GM12878 (cell line): ENCODE results near the gene PFKM. TPM values are rescaled to one million over a fixed set of nuclear protein-coding genes. Genes with fewer than 3 reads are reported as not detected.

ENCODE experiments used
- ATAC-seq: fragments of 200-7000 bp; cut with Tn5 transposase; 3 replicates; pipeline ENCODE4 v1.9.1; 2020; ENCODE audit warnings: mild to moderate bottlenecking, moderate library complexity
- BruUV-seq: library from RNA; stranded (reverse); fragments of 400-500 nt; replicated peaks from 2 replicates; lab custom pipeline; 2021; lab: Mats Ljungman, UMichigan
- CTCF ChIA-PET: fragments of 300-600 bp; sonication (Branson Sonifier 250); formaldehyde crosslinking; extraction: SDS; loops from one replicate; lab custom pipeline; 2021; ENCODE audit warnings: inconsistent platforms; lab: Yijun Ruan, JAX
- POLR2A ChIA-PET: fragments of 350-600 bp; formaldehyde crosslinking; extraction: SDS; loops from one replicate; lab custom pipeline; 2021; ENCODE audit warnings: inconsistent platforms; lab: Charles Lee
- RAD21 ChIA-PET: fragments of 300-600 bp; sonication (Branson Sonifier 250); formaldehyde crosslinking; loops from one replicate; lab custom pipeline; 2023; ENCODE audit warnings: antibody characterized with exemption; ENCODE audit not compliant: unreplicated experiment; lab: Charles Lee
- SMC1A ChIA-PET: fragments of 300-600 bp; sonication (Branson Sonifier 250); formaldehyde crosslinking; loops from one replicate; lab custom pipeline; 2023; ENCODE audit not compliant: unreplicated experiment, uncharacterized antibody; lab: Charles Lee
- DNase-seq: peaks from one replicate; pipeline ENCODE4 v3.0.0-alpha.2; 2011; ENCODE audit warnings: low read depth, low spot score
- FAIRE-seq: peaks from 3 replicates; lab custom pipeline; 2011; peaks lifted over from hg19 to GRCh38; lab: Jason Lieb, UNC
- H2AFZ ChIP-seq: 2 replicates; pipeline ENCODE4 v1.6.0; 2011; ENCODE audit warnings: low read depth, low read length, control low read depth; ENCODE audit not compliant: control insufficient read depth
- H3K27ac ChIP-seq: 2 replicates; pipeline ENCODE4 v1.5.1; 2011; ENCODE audit warnings: control low read depth; ENCODE audit not compliant: control insufficient read depth, insufficient read depth
- H3K27me3 ChIP-seq, 2 experiments: replicated peaks in 1 of 2; 2 replicates each; pipeline versions ENCODE4 v1.6.0 to v1.6.1; 2011; ENCODE audit warnings: low read length in 1 of 2; ENCODE audit not compliant: control insufficient read depth in 2 of 2, insufficient read depth in 2 of 2
- H3K36me3 ChIP-seq, 2 experiments: 2 replicates each; pipeline ENCODE4 v1.5.1; 2011; ENCODE audit warnings: low read length in 1 of 2; ENCODE audit not compliant: control insufficient read depth in 2 of 2, insufficient read depth in 2 of 2
- H3K4me1 ChIP-seq: 2 replicates; pipeline ENCODE4 v1.6.1; 2011; ENCODE audit warnings: mild to moderate bottlenecking, low read length, moderate library complexity, mixed read lengths; ENCODE audit not compliant: control insufficient read depth, insufficient read depth
- H3K4me2 ChIP-seq: 2 replicates; pipeline ENCODE4 v1.6.0; 2011; ENCODE audit warnings: control low read depth; ENCODE audit not compliant: control insufficient read depth, insufficient read depth
- H3K4me3 ChIP-seq: fragments of 200-600 bp; sonication (generic); 2 replicates; pipeline ENCODE4 v1.5.1; 2016
- H3K79me2 ChIP-seq: 2 replicates; pipeline ENCODE4 v1.6.0; 2011; ENCODE audit warnings: low read length; ENCODE audit not compliant: control insufficient read depth, insufficient read depth
- H3K9ac ChIP-seq: 2 replicates; pipeline ENCODE4 v1.8.0; 2011; ENCODE audit warnings: low read length, control low read depth, mixed read lengths; ENCODE audit not compliant: control insufficient read depth, insufficient read depth
- H3K9me3 ChIP-seq: replicated peaks from 3 replicates; pipeline ENCODE4 v1.5.1; 2011; ENCODE audit warnings: mild to moderate bottlenecking, low read length; ENCODE audit not compliant: control insufficient read depth, insufficient read depth
- H4K20me1 ChIP-seq: 2 replicates; pipeline ENCODE4 v1.6.0; 2011; ENCODE audit not compliant: control insufficient read depth, insufficient read depth
- ATF7 ChIP-seq: fragments of 450-650 bp; IDR thresholded peaks from 2 replicates; pipeline ENCODE4 v1.6.1; 2016; ENCODE audit warnings: low read depth, mild to moderate bottlenecking
- BACH1 ChIP-seq: fragments of 450-650 bp; IDR thresholded peaks from 2 replicates; pipeline ENCODE4 v1.6.1; 2017; ENCODE audit warnings: mild to moderate bottlenecking, borderline replicate concordance
- CBFB ChIP-seq: IDR thresholded peaks from 2 replicates; pipeline ENCODE4 v1.6.1; 2016; ENCODE audit warnings: antibody characterized with exemption, low read depth
- CREB1 ChIP-seq: IDR thresholded peaks from 2 replicates; pipeline ENCODE4 v1.6.1; 2012; ENCODE audit warnings: low read depth, mild to moderate bottlenecking, inconsistent platforms
- ETV6 ChIP-seq, 2 experiments: fragments of 450-650 bp in 1 of 2; IDR thresholded peaks in 1 of 2; conservative IDR thresholded peaks in 1 of 2; 2 replicates each; pipeline ENCODE4 v1.6.1; 2014; ENCODE audit warnings: antibody characterized with exemption in 1 of 2, borderline replicate concordance in 1 of 2, low read depth in 1 of 2, mild to moderate bottlenecking in 1 of 2, moderate library complexity in 1 of 2
- MEF2B ChIP-seq: fragments of 450-650 bp; IDR thresholded peaks from 2 replicates; pipeline ENCODE4 v1.6.1; 2018; ENCODE audit warnings: mild to moderate bottlenecking, moderate library complexity; ENCODE audit not compliant: partially characterized antibody, poor library complexity, severe bottlenecking
- MYB ChIP-seq: fragments of 150-350 bp; IDR thresholded peaks from 2 replicates; pipeline ENCODE4 v1.6.1; 2014; ENCODE audit warnings: mild to moderate bottlenecking, low read depth, low read length, borderline replicate concordance
- POLR2AphosphoS5 ChIP-seq: IDR thresholded peaks from 2 replicates; pipeline ENCODE4 v1.6.1; 2011; ENCODE audit warnings: mild to moderate bottlenecking, low read length, inconsistent platforms
- SMAD1 ChIP-seq: fragments of 450-650 bp; IDR thresholded peaks from 2 replicates; pipeline ENCODE4 v1.6.1; 2018; ENCODE audit warnings: mild to moderate bottlenecking, low read depth; ENCODE audit not compliant: partially characterized antibody
- YY1 ChIP-seq: IDR thresholded peaks from 2 replicates; pipeline ENCODE4 v1.6.1; 2011; ENCODE audit warnings: low read depth, mild to moderate bottlenecking, low read length
- ZNF274 ChIP-seq: IDR thresholded peaks from one replicate; pipeline ENCODE4 v1.8.0; 2011; ENCODE audit not compliant: insufficient read length, insufficient read depth
- WGBS: methylation state at CpG from one replicate; pipeline ENCODE4 v1.1.6; 2016; ENCODE audit warnings: low lambda C conversion rate; ENCODE audit not compliant: insufficient replicate concordance, insufficient coverage; ENCODE audit errors: missing lambda C conversion rate; 5-methylcytosine and 5-hydroxymethylcytosine counted together
- in situ Hi-C: fragments of 300-500 bp; cut with MboI; formaldehyde crosslinking; loops from 9 replicates; pipeline ENCODE4 v1.14.3; 2018; ENCODE audit warnings: mixed read lengths
- intact Hi-C: fragments of 100-400 bp; cut with micrococcal nuclease; formaldehyde crosslinking; loops from one replicate; pipeline ENCODE4 v1.14.2; 2022; ENCODE audit not compliant: unreplicated experiment
- polyA plus RNA-seq, 11 experiments: library from polyadenylated mRNA; depleted of rRNA in 4 of 11; unstranded in 6 of 11; stranded (reverse) in 5 of 11; fragments of >200 nt; fragmentation: Nextera tagmentation in 4 of 11; fragmentation: Illumina TruSeq in 1 of 11; extraction: Ambion mirVana in 4 of 11; extraction: Trizol in 1 of 11; gene quantifications; 1 replicate in 1 of 11; 2 replicates in 10 of 11; pipeline versions ENCODE4 v1.2.1 to v1.2.3, GENCODE V29; 2011 to 2016; ENCODE audit warnings: inconsistent platforms in 2 of 11, missing spikeins in 2 of 11, low read depth in 1 of 11
- total RNA-seq, 4 experiments: library from RNA; depleted of rRNA in 3 of 4; stranded (reverse); fragments of >200 nt in 3 of 4; fragmentation: Illumina TruSeq in 1 of 4; extraction: Trizol in 1 of 4; gene quantifications; 2 replicates each; pipeline versions ENCODE4 v1.2.1 to v1.2.3, GENCODE V29; 2013 to 2021
- TF ChIP-seq, protein P1 (sequence below): IDR thresholded peaks from 2 replicates; pipeline ENCODE4 v1.6.1; 2012; ENCODE audit warnings: low read depth, low read length, improper control_type of control experiment
- TF ChIP-seq, protein P2 (sequence below), 3 experiments: IDR thresholded peaks in 2 of 3; conservative IDR thresholded peaks in 1 of 3; 2 replicates each; pipeline ENCODE4 v1.5.1; 2011; ENCODE audit warnings: low read depth in 3 of 3, low read length in 3 of 3, mild to moderate bottlenecking in 3 of 3, control low read depth in 2 of 3, moderate library complexity in 2 of 3, inconsistent platforms in 1 of 3, mixed read lengths in 1 of 3; ENCODE audit not compliant: control insufficient read depth in 2 of 3, insufficient read depth in 1 of 3; ENCODE audit errors: extremely low read depth in 1 of 3
- TF ChIP-seq, protein P3 (sequence below): fragments of 450-650 bp; IDR thresholded peaks from 2 replicates; pipeline ENCODE4 v1.6.1; 2016; ENCODE audit warnings: mild to moderate bottlenecking
- TF ChIP-seq, protein P4 (sequence below): IDR thresholded peaks from 2 replicates; pipeline ENCODE4 v1.6.1; 2012; ENCODE audit warnings: low read length, inconsistent platforms
- TF ChIP-seq, protein P5 (sequence below): fragments of 450-650 bp; IDR thresholded peaks from 2 replicates; pipeline ENCODE4 v1.6.1; 2016; ENCODE audit warnings: mild to moderate bottlenecking, moderate library complexity, borderline replicate concordance

Gene PFKM
- total and polyA plus RNA-seq, 10 of the 15 experiments (the other 5 are each of a cell fraction or from before 2014, with no cell fraction given), result 27.6 to 80.0 (median 55.8) TPM

DNA sequence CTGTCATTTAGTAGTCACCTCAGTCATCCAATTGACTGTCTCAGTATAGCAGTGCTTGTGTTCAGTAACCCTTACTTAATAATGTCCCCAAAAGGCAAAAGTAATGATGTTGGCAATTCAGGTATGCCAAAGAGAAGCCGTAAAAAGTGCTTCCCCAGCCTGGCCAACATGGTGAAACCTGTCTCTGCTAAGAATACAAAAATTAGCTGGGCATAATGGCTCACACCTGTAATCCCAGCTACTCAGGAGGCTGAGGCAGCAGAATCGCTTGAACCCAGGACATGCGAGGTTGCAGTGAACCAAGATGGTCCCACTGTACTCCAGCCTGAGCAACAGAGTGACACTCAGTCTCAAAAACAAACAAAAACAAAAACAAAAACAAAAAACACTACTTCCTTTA is 46.9 kb upstream of the PFKM start:
- Histone ChIP-seq H3K27me3 (no peaks in the 10 kb centered on the region), H3K36me3 (peaks cover 0 to 26% of the 10 kb centered on the region in 2 experiments; a peak in 3 of 4 replicates), H3K27ac (no peak overlapping the region), H3K4me3 (no peak overlapping the region), H3K4me2 (no peak overlapping the region), H4K20me1 (no peaks in the 10 kb centered on the region), H3K9me3 (no peaks in the 10 kb centered on the region), H3K9ac (no peak overlapping the region), H3K4me1 (no peaks in the 10 kb centered on the region), H3K79me2 (no peaks in the 10 kb centered on the region), H2AFZ (no peak overlapping the region)
- FAIRE-seq, result no peak
- POLR2A ChIA-PET, result no interaction called here
- no peak for ATAC-seq
- WGBS, result 100% methylated on average over 3 of the region's 3 CpGs
- intact Hi-C loops (no loop called here), in situ Hi-C loops (no loop called here)
- no TSS peak for BruUV-seq
- RAD21 ChIA-PET, result no interaction called here
- SMC1A ChIA-PET, result no interaction called here
- CTCF ChIA-PET, result no interaction called here
- no peak for DNase-seq
- TF ChIP-seq SMAD1, result no peak
- no peak for TF ChIP-seq POLR2AphosphoS5
- TF ChIP-seq, protein P1, sequence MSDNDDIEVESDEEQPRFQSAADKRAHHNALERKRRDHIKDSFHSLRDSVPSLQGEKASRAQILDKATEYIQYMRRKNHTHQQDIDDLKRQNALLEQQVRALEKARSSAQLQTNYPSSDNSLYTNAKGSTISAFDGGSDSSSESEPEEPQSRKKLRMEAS, result no peak
- TF ChIP-seq MEF2B, result no peak
- TF ChIP-seq, protein P2, sequence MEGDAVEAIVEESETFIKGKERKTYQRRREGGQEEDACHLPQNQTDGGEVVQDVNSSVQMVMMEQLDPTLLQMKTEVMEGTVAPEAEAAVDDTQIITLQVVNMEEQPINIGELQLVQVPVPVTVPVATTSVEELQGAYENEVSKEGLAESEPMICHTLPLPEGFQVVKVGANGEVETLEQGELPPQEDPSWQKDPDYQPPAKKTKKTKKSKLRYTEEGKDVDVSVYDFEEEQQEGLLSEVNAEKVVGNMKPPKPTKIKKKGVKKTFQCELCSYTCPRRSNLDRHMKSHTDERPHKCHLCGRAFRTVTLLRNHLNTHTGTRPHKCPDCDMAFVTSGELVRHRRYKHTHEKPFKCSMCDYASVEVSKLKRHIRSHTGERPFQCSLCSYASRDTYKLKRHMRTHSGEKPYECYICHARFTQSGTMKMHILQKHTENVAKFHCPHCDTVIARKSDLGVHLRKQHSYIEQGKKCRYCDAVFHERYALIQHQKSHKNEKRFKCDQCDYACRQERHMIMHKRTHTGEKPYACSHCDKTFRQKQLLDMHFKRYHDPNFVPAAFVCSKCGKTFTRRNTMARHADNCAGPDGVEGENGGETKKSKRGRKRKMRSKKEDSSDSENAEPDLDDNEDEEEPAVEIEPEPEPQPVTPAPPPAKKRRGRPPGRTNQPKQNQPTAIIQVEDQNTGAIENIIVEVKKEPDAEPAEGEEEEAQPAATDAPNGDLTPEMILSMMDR (IDR thresholded peaks at IDR 0.05 in 2 of 3, conservative IDR thresholded peaks at IDR 0.05 in 1 of 3; ENCODE audit: control insufficient read depth in 2 of 3, extremely low read depth in 1 of 3, insufficient read depth in 1 of 3, low read depth in 3 of 3, low read length in 3 of 3), result no peak
- TF ChIP-seq, protein P3, sequence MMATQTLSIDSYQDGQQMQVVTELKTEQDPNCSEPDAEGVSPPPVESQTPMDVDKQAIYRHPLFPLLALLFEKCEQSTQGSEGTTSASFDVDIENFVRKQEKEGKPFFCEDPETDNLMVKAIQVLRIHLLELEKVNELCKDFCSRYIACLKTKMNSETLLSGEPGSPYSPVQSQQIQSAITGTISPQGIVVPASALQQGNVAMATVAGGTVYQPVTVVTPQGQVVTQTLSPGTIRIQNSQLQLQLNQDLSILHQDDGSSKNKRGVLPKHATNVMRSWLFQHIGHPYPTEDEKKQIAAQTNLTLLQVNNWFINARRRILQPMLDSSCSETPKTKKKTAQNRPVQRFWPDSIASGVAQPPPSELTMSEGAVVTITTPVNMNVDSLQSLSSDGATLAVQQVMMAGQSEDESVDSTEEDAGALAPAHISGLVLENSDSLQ, result no peak
- no peak for TF ChIP-seq YY1
- TF ChIP-seq, protein P4, sequence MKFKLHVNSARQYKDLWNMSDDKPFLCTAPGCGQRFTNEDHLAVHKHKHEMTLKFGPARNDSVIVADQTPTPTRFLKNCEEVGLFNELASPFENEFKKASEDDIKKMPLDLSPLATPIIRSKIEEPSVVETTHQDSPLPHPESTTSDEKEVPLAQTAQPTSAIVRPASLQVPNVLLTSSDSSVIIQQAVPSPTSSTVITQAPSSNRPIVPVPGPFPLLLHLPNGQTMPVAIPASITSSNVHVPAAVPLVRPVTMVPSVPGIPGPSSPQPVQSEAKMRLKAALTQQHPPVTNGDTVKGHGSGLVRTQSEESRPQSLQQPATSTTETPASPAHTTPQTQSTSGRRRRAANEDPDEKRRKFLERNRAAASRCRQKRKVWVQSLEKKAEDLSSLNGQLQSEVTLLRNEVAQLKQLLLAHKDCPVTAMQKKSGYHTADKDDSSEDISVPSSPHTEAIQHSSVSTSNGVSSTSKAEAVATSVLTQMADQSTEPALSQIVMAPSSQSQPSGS, result no peak
- TF ChIP-seq ATF7, result no peak
- no peak for TF ChIP-seq ZNF274
- no peak for TF ChIP-seq CBFB
- TF ChIP-seq CREB1, result no peak
- no peak for TF ChIP-seq ETV6 (conservative IDR thresholded peaks at IDR 0.05 in 1 of 2, IDR thresholded peaks at IDR 0.05 in 1 of 2; ENCODE audit: borderline replicate concordance in 1 of 2, low read depth in 1 of 2)
- TF ChIP-seq MYB, result no peak
- TF ChIP-seq, protein P5, sequence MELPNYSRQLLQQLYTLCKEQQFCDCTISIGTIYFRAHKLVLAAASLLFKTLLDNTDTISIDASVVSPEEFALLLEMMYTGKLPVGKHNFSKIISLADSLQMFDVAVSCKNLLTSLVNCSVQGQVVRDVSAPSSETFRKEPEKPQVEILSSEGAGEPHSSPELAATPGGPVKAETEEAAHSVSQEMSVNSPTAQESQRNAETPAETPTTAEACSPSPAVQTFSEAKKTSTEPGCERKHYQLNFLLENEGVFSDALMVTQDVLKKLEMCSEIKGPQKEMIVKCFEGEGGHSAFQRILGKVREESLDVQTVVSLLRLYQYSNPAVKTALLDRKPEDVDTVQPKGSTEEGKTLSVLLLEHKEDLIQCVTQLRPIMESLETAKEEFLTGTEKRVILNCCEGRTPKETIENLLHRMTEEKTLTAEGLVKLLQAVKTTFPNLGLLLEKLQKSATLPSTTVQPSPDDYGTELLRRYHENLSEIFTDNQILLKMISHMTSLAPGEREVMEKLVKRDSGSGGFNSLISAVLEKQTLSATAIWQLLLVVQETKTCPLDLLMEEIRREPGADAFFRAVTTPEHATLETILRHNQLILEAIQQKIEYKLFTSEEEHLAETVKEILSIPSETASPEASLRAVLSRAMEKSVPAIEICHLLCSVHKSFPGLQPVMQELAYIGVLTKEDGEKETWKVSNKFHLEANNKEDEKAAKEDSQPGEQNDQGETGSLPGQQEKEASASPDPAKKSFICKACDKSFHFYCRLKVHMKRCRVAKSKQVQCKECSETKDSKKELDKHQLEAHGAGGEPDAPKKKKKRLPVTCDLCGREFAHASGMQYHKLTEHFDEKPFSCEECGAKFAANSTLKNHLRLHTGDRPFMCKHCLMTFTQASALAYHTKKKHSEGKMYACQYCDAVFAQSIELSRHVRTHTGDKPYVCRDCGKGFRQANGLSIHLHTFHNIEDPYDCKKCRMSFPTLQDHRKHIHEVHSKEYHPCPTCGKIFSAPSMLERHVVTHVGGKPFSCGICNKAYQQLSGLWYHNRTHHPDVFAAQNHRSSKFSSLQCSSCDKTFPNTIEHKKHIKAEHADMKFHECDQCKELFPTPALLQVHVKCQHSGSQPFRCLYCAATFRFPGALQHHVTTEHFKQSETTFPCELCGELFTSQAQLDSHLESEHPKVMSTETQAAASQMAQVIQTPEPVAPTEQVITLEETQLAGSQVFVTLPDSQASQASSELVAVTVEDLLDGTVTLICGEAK, result no peak
- no peak for TF ChIP-seq BACH1
